ENCODE measurements around the gene ADCY2.

Gene ADCY2

DNA sequence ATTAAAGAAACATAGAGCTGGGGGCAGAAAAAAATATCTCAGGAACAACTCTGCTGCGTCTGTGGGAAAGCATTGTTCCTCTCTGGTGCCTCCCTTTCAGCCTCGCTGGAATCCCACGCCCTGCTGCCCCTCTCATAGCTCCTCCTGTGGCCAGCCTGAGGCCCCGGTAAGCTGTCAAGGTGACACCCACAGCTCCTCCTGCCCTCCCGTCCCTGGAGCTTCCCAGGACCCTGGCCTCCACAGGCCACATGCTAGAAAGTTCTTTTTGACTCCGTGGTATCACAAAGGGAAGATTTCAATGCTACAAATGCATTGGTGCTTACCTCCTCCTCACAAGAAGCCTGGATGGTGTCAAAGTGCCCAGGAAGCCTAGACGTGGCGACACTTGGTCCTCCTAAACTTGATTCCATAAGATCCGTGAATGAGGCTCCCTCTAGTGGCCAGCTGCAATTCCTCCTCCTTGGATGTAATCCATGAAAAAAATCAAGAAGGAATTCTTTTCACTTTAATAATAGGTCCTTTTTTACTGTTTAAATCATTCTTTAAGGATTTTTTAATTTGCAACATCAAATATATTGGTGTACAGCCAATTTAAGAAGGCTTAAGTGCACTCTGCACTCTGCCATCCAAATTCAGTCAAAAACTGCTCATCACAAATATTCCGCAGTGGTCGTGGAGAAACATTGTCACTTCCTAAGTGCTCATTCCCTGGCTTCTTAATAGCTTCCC, 350.1 kb downstream of the ADCY2 start:
- peak; percentile 50 for DNase-seq (ENCODE audit: low spot score)

DNA sequence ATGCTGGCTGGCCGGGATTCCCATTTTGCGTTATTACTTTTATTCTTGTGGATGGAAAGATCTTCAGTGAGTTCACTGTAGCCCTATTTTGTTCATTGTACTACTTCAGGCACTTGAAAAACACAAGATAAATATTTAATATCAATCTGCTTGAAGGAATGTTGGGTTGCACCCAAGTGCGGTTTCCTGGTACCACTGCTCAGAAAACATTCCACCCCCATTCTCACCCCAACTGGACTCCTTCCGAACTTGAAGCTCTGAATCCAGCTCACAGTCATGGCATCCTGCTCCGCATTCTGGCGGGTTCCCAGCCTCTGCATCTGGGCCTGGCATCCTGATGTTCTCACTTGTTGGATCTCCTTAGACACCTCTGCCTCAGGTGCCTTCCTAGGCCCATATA, 351.8 kb downstream of the ADCY2 start:
- no peak for DNase-seq (ENCODE audit: low spot score)

DNA sequence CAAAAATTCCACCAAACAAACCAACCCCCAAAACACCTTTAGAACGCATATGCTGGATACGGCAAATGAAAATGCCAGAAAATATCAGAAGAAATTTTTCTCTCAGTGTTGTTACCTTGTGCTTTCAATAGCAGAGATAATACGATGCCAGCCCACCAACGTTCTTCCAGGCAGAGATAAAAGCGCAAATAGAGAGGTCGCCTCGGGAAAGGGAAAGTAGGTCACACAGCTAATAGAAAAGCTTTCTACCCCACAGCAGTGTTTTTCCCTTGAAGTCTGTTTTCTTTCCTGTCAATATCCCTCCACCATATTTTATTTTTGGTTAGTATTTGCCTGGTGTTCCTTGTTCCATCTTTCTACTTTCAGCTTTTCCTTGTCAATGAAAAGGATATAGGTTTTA, 353.7 kb downstream of the ADCY2 start:
- DNase-seq (ENCODE audit: low spot score), result no peak

DNA sequence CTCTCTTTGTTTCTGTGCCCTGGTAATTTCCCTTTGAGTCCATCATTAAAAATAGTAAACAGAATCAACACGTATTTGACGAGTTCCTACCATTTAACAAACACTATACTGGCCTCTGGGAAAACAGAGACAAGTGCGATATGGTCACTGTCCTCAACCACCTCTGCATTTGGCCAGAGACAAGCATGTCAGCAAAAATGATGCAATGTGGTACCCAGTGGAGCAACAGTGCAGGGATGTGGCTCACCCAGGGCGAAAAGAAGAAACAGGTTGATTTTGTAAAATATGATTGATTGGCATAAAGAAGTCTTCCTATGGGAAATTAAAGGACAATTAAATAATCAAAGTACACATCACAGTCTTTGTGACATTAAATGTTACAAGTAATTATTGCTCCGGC, 355.9 kb downstream of the ADCY2 start:
- no peak for DNase-seq (ENCODE audit: low spot score)

DNA sequence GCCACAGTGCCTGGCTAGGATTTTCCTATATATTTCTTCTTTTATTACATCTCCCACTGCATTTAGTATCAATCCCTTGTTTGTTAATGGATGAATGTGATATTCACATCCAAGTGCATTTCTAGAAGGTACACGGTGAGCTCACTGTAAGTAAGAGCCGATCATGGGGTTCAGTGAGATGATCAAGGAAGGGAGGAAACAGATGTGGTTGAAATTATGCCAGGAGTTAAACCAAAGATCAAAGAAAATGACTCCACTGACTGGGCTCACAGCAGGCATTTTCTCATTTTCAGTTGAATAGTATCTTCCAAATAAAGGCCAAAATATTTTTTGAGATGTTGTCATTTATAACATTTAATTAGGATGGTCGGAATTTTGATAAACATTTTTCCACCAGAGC, 357.2 kb downstream of the ADCY2 start:
- DNase-seq (ENCODE audit: low spot score), result no peak

DNA sequence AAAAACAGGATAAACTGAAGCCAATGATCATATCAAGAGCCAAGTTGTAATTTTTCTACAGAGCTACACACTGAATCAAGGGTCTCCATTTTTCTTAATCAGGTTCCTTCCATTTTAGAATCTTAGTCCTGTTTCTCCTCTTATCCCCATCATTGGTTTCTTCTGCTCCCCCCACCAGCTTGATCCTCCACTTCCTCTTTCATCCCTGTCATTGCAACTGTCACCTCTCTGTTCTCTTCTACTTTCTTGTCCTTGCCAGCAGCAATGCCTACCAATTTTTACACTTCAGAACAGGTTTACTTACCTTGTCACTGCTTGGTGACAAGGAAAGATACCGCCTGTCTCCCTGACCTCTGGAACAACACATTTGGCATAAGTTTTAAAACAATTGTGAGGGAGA, 357.7 kb downstream of the ADCY2 start:
- no peak for DNase-seq (ENCODE audit: low spot score)

DNA sequence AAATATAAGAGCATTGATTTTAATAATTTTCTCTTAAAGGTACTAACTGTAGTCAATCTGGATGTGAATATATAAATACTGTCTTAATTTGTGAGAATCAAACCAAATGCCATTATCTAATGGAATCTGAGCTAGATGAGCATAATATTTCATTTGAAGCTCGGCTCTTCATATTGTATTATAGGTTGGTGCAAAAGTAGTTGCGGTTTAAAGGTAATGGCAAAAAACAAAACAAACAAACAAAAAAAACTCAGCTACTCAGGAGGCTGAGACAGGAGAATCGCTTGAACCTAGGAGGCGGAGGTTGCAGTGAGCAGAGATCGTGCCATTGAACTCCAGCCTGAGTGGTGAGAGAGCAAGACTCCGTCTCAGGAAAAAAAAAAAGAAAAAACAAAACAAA, 358.6 kb downstream of the ADCY2 start:
- no peak for DNase-seq (ENCODE audit: low spot score)

DNA sequence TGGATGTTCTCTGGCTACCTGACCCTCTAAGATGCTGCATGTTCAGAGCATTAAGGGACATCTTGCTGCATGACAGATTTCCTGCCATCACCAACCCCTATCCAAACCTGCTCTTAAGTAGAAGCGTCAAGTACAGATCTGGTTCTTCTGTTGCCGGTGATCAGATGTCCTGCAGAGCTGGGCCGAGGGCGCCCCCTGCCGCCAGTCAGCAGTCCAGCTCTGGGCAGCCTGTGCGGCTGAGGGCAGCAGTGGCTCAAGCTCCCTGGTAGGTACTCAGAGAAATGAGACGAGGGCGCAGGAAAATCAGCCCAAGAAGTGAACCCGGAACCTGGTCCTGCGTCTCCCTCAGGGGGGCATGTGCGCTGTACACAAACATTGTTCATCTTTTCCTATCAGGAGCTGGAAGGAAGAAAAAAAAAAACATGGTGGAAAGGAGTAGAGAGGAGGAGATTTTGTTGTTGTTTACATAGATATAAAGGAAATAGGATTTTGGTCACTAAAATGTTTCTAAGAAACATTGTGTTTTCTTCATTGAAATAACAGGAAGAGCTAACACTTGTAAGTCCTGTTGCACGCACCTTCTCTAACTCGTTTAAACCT, 359.2 kb downstream of the ADCY2 start:
- peak; percentile 66 for DNase-seq (ENCODE audit: low spot score)

DNA sequence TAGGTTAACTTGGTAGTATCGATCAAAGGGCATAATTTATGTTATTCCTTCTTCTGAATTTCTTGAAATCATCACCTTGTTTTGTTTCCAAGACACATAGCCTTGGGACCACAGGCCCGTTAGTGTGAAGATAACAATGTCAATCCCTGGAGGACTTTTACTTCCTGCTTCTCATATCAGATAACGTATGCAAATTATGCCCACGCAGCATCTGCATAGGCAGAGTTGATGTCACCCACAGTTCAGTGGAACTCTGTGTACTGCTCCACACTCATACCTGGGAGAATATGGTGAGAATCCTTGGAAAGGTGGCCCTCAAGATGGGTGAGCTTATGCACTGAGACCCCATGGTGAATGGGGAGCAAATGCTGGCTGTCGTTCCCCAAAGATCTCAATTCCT, 360.0 kb downstream of the ADCY2 start:
- no peak for DNase-seq (ENCODE audit: low spot score)

DNA sequence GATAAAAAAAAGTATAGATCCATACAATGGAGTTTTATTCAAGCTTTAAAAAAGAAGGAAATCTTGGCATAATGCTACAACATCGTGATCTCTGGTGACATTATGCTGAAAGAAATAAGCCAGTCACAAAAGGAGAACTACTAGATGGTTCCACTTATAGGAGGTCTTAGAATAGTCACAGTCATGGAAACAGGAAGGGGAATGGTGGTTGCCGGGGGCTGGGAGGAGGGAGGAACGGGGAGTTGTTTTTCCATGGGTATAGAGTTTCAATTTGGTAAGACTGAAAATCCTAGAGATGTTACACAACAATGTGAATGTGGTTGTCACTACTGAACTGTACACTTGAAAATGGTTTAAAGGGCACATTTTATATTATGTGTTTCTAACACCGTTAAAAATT, 360.5 kb downstream of the ADCY2 start:
- DNase-seq (ENCODE audit: low spot score), result no peak

DNA sequence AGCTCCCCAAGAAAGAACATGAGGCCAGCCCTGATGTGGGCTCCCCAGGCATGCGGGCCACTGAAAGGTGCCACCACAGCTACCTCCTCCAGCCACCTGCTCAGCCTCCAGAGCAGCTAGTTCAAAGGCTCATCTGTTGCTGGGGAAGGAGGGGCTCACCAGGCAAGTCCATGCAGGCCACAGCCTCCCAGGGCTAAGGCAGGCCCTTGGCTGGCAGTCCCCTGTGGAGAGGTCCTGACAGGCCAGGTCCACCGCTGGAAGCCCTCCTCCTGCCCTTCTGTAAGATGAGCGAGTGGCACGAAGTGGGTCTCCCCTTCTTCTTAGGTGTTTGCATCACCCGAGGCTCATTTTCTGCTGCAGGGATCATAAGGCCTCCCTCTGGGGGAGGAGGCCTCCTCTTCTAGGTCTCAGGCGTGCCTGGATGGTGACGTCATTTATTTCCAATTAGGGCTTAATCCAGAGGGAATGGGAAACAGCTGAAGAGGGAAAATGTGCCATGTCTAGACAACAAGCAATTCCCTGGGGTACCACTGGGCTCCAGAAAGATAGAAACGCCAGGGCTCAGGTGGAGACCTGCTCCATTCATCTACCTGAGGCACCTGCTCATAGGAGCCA, 363.4 kb downstream of the ADCY2 start:
- no peak for DNase-seq (ENCODE audit: low spot score)

DNA sequence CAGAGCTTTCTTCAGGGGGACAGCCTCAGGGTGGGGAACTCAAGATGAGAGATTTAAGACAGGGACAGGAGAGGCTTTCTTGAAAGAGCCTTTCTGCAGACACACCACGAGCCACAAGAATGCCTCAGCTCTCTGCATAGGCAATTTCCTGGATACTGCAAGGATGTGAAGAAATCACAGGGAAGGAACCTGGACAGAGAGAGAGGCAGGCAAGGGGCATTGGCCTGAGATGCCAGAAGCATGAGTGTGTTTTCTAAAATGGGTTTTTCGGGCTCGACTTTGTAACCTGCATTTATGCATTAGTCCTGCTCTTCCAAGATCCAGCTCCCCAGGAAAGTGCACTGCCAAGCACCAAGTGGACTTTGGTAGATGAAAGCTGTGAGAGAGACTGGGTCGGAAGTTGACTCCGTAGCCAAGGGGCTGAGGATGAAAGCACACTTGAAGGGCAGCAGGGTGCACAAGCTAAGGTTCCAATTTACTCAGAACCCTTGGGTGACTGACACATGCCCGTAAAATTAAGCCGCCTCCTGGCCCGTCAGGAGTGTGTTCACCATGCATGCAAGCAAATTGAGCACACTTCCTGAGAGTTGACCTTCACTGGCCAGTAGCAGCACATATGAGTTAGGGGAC, 364.1 kb downstream of the ADCY2 start:
- no peak for DNase-seq (ENCODE audit: low spot score)

DNA sequence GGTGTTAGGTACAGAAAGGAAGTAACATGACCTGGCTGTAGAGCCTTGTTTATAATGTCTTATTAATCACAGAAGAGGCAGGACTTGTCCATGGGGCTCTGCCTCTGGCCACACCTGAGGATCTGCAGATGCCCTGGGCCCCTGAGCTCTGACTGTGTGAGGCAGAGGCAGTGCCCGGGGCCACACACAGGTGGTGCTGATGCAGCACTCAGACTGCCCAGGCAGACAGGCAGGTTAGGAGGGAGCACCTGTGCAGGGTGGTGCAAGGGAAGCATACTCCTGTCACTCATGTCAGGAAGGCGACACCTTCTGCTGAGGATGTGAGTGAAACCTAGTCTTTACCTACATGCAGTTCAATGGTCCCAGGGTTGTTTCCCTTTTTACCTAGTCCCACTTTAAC, 366.3 kb downstream of the ADCY2 start:
- no peak for DNase-seq (ENCODE audit: low spot score)

DNA sequence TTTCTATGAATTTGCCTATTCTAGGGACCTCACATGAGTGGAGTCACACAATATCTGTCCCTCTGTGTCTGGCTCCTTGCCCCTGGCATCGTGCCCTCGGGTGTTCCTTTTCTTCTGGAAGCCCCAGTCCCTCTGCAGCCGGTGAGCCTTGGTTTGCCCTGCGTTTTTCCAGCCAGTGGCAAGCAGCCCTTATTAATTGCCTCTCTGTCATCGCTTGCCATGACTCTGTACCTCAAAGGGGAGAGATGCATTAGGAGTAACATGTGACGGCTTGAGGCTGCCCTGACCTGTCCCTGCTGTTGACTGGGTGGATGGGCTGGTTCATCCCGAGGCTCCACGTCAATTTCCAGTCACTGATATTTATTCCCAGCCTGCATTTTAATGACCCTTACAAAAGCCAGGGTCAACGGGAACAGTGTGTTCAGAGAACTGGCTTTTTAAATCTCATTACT, 367.7 kb downstream of the ADCY2 start:
- DNase-seq (ENCODE audit: low spot score), result no peak

DNA sequence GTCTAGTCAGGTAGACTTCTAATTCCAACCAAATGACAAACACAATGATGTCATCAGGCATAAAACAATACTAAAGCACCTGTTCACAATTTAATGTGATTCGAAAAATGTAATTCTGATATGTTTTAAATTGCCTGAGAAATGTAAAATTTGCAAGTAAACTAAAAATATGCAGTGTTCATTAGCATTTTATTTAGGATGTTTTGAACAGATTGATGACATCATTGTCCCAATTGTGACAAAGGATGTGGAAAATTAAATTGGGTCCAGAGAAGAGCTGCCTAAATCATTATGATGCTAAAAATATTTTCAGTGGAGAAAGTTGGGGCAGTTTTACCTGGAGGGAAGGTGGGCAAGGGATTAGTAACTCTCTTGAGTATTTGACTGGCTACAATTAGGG, 368.5 kb downstream of the ADCY2 start:
- DNase-seq (ENCODE audit: low spot score), result no peak

DNA sequence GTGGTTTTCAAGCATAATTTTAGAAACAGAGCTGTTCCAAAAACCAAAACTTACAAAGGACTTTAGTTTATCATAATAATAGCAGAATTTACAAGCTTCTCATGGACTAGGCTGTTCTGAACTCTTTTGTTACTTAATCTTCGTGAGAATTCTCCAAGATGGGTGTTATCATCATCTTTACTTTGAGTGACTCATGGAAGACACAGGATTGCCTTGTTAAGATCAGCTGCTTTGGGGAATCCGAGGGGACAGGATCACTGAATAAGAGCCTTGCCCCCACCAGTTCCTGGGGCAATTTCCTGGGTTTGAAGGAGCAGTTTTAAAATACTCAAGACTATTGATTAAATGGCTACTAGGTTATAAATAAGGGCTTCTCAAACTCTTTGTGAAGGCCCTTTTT, 374.5 kb downstream of the ADCY2 start:
- no peak for DNase-seq (ENCODE audit: low spot score)

DNA sequence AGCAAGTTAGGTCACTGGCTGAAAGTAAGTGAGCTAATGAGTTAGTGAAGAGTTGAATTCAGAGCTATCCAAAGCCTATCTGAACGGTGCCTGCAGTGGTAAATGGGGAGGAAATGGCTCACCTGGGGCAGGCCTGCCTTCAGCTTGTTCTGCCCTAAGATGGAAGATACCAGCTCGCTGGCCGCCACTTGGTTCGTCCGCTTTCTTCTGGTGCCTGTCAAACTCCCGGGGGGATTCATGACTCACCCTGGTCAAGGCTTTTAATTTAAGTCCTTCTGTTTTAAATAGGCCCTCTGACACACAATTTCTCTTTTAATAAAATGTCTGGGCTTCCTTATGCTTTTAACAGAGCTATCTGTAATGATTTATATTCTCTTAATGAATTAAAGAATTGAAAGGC, 376.2 kb downstream of the ADCY2 start:
- DNase-seq (ENCODE audit: low spot score), result no peak

DNA sequence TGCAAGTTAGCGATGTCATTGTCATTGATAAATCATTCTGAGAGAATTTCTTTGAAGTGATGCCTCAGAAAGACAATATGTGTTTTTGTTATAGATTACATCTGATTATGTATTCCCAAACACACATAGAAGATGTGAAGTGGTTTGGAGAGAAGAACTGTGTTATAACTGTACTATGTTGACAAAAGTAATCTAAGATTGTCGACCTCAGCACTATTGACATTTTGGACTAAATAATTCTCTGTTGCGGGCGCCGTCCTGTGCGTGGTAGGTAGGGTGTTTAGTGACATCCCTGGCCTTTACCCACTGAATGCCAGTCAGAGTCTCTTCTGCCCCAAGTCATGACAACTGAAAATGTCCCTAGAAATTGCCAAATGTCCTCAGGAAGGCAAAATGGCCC, 377.2 kb downstream of the ADCY2 start:
- no peak for DNase-seq (ENCODE audit: low spot score)

DNA sequence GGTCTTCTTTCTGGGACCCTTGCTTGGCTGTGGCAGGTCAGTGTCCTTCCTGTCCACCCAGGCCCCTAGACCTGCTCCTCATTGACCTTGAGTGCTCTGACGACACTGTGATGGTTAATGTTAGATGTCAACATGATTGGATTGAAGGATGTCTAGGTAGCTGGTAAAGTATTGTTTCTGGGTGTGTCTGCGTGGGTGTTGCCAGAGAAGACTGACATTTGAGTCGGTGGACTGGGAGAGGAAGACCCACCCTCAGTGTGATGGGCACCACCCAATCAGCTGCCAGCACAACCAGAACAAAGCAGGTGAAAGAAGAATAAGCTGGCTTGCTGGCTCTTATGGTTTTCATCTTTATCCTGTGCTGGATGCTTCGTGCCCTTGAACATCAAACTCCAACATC, 380.5 kb downstream of the ADCY2 start:
- no peak for DNase-seq (ENCODE audit: low spot score)

DNA sequence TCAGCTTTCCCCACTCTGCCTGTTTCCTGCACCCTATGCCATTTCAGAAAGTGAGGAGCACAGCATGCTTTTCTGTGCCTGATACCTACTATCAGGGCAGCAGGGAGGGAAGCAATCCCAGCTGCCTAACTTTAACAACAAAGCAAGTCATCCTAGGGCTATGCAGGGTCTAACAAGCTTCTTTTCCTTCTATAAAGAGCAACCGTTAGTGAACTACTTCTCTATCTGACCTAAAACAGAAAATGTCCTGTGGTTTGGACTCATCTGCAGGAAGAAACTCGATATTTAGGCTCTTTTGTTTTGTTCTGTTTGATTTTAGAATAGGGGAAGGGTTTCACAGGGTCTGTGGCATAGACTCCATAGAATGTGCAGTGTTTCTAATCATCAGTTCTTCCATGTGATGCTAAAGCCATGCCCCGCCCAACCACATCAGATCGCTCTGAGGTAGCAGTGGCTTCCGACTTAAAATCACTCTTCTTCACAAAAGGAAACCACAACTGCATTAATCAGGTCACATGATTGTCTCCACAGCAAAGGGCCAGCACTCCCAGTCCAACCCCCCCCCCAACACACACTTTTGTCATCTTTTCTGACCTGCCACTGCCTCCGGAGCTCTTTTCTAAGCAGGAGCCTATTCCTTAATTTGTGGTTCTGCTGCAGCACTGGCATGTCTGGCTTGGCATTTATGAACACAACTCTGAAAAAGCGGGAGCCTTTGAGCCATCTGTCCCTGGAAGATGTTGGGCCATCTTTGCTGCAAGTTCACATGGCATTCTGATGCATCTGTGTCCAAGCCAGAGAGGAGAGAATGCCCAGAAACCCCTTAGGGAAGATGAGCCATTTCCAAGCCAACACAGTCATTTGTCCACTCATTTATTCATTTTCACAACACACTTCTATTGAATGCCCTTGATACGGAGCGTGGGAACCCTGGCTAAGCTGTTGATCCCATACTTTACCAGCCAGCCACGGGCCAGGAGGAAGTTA, 383.4 kb downstream of the ADCY2 start:
- no peak for DNase-seq (ENCODE audit: low spot score)

DNA sequence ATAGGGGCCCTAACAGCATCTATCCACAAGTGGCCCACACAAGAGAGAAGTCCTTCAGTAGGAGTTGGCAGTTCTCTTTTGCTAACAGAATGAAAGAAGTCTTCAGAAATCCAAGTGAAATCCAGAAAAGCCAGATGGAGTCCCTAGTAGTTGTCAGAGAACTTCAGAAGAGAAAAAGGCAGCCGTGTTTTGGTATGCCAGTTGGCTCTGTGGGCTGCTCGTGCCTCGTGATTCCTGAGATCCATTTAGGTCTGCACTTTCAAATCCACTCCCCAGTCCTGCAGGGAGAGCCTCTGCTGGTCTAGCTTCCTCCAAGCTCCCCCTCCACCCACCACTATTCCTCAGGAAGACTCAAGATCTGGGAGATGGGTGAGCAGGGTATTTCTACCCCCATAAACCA, 386.0 kb downstream of the ADCY2 start:
- no peak for DNase-seq (ENCODE audit: low spot score)

Data from kidney capillary endothelial cell (primary cell).